ENCODE results near the gene HPDL. TPM values are rescaled to one million over a fixed set of nuclear protein-coding genes. Genes with fewer than 3 reads are reported as not detected.

The HPDL gene
- total RNA-seq, 4 donors from 2014 or later, result 0.35 to 0.93 (median 0.40) TPM; not detected in 1

DNA sequence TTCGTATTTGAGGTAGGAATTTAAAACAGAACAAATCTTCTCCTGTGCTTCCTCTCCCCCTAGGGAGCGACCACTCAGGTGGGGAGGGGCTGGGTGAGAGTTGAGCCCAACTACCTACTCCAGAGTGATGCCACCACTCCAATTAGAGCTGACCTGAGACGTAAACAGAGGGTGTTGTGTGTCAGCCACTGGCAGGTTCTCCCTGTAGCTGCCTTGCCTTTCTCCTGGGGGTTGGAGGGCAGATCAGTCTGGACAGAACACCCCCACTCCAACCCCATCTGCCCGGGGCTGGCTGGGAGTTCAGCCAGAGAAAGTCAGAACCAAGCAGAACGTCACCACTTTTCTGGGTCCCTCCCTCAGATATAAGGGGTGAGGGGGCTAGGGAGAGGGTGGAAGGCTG lies 2.0 kb downstream of the HPDL start:
- H3K27ac ChIP-seq, result no peak overlapping the region
- 73% methylated on average over 3 of the region's 5 CpGs; no CpG with 5 or more reads in 1 of the 2 donors for WGBS, 2 donors (ENCODE audit: low coverage in 1 of 2)
- H3K4me1 ChIP-seq, result peaks cover 0 to 24% (median 8%) of the 10 kb centered on the region in 3 donors
- ATAC-seq, result no peak
- H3K36me3 ChIP-seq, result peaks cover 0 to 52% of the 10 kb centered on the region in 2 donors
- H3K9me3 ChIP-seq, result no peaks in the 10 kb centered on the region
- H3K27me3 ChIP-seq, result no peaks in the 10 kb centered on the region
- H3K4me3 ChIP-seq, result no peak overlapping the region
- TF ChIP-seq POLR2AphosphoS5 (IDR thresholded peaks at IDR 0.05), result no peak
- no peak for TF ChIP-seq POLR2A (IDR thresholded peaks at IDR 0.05)
- TF ChIP-seq EP300 (IDR thresholded peaks at IDR 0.05), result no peak
- TF ChIP-seq, protein P1, sequence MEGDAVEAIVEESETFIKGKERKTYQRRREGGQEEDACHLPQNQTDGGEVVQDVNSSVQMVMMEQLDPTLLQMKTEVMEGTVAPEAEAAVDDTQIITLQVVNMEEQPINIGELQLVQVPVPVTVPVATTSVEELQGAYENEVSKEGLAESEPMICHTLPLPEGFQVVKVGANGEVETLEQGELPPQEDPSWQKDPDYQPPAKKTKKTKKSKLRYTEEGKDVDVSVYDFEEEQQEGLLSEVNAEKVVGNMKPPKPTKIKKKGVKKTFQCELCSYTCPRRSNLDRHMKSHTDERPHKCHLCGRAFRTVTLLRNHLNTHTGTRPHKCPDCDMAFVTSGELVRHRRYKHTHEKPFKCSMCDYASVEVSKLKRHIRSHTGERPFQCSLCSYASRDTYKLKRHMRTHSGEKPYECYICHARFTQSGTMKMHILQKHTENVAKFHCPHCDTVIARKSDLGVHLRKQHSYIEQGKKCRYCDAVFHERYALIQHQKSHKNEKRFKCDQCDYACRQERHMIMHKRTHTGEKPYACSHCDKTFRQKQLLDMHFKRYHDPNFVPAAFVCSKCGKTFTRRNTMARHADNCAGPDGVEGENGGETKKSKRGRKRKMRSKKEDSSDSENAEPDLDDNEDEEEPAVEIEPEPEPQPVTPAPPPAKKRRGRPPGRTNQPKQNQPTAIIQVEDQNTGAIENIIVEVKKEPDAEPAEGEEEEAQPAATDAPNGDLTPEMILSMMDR (IDR thresholded peaks at IDR 0.05), result no peak

DNA sequence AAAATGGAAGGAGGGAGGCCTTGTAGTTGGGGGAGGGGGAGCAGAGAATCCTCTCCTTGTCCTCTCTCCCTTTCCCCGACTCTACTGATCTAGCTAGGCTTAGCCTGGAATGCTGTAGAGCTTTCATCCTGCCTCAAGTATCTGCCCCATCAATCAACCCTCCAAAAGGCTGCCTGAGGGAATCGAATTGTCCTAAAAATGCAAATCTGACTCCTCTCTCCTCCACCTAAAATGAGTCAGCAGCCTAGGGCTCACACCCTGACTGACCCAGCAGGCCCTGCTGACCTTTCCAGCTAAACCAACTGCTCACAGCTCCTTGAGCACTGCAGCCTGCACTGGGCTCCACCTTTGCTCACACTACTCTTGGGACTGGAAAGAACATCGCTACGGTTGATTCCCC lies 2.8 kb downstream of the HPDL start:
- no peak for ATAC-seq
- WGBS, 2 donors (ENCODE audit: low coverage in 1 of 2), result 82% methylated on average over 4 of the region's 4 CpGs; no CpG with 5 or more reads in 1 of the 2 donors
- H3K9me3 ChIP-seq, result no peaks in the 10 kb centered on the region
- peaks cover 0 to 60% of the 10 kb centered on the region in 2 donors for H3K36me3 ChIP-seq
- H3K4me3 ChIP-seq, result no peak overlapping the region
- H3K4me1 ChIP-seq, result peaks cover 0 to 27% (median 8%) of the 10 kb centered on the region in 3 donors
- TF ChIP-seq POLR2A (IDR thresholded peaks at IDR 0.05) (no peak), EP300 (IDR thresholded peaks at IDR 0.05) (no peak)
- TF ChIP-seq, protein P1 (IDR thresholded peaks at IDR 0.05), result no peak
- H3K27me3 ChIP-seq, result no peaks in the 10 kb centered on the region
- H3K27ac ChIP-seq, result no peak overlapping the region

DNA sequence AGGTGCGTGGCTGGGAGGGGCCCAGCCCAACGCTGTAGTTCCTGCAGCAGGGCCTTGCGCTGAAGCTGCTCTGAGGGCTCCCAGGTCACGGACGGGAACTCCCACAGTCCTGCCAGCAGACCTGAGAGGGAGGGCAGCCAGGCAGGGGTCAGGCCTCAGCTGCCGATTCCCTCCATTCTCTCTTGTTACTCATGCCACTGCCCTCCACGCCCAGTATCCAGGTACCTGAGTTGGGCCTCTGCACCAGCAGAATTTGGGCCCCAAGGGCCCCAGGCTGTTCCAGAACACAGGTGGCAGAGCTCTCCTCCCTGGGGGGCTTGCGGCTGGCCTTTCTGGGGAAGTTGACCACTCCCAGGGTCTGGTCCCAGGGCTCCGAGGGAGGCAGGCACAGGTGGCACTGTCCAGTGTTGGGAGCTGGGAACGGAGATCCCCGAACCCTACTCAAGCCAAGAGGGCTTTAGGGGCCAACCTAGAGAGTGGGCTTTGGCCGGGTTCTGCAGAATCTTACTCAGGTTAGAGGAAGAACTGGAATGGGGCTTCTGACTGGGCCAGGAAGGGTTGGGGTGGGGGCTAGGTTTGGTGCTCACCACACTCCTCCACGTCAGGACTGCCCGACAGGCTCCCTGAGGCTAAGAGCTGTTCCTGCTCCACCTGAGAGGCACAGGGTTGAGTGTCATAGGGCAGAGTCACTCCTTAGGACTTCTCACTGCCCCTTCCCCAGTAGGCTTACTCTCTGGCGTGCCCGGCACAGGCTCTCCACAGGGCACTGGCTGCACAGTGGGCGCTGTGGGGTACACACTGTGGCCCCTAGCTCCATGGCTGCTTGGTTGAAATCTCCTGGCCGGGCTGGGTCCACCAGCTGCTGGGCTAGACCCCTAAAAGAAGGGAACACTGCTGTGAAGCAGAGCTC lies 5.0 kb downstream of the HPDL start:
- Histone ChIP-seq H3K4me3 (no peak overlapping the region), H3K4me1 (peaks cover 0 to 21% (median 8%) of the 10 kb centered on the region in 3 donors), H3K27ac (no peak overlapping the region), H3K9me3 (no peaks in the 10 kb centered on the region), H3K36me3 (peaks cover 0 to 63% of the 10 kb centered on the region in 2 donors), H3K27me3 (no peaks in the 10 kb centered on the region)
- TF ChIP-seq EP300 (IDR thresholded peaks at IDR 0.05) (no peak), POLR2A (IDR thresholded peaks at IDR 0.05) (no peak), POLR2AphosphoS5 (IDR thresholded peaks at IDR 0.05) (no peak)
- TF ChIP-seq, protein P1 (IDR thresholded peaks at IDR 0.05), result no peak
- no peak for ATAC-seq
- WGBS, 2 donors (ENCODE audit: low coverage in 1 of 2), result 93 to 100% methylated on average over 1 to 2 of the region's 18 CpGs

DNA sequence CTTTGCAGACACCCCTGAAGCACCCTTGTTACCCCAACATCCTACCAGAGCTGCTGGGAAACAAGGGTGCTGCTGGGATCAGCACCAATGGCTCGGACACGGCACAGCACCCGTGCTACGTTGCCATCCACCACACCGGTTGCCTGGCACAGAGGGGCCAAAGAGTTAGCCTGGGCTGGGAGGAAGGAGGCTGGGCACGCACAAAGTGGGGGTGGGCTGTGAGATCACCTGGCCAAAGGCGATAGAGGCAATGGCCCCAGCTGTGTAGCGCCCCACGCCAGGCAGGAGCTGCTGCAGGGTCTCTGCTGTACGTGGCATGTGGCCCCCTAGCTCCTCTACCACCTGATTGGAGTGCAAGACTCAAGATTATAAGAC lies 5.6 kb downstream of the HPDL start:
- Histone ChIP-seq H3K27ac (no peak overlapping the region), H3K9me3 (no peaks in the 10 kb centered on the region), H3K4me3 (no peak overlapping the region), H3K27me3 (no peaks in the 10 kb centered on the region), H3K36me3 (peaks cover 0 to 63% of the 10 kb centered on the region in 2 donors), H3K4me1 (peaks cover 0 to 15% (median 2%) of the 10 kb centered on the region in 3 donors)
- no peak for ATAC-seq
- TF ChIP-seq POLR2A (IDR thresholded peaks at IDR 0.05), result no peak
- TF ChIP-seq POLR2AphosphoS5 (IDR thresholded peaks at IDR 0.05), result no peak
- no peak for TF ChIP-seq EP300 (IDR thresholded peaks at IDR 0.05)
- TF ChIP-seq, protein P1 (IDR thresholded peaks at IDR 0.05), result no peak
- WGBS, 2 donors (ENCODE audit: low coverage in 1 of 2), result 93% methylated on average over 3 of the region's 10 CpGs; no CpG with 5 or more reads in 1 of the 2 donors
